ENCODE results near the gene EXOC3. TPM values are rescaled to one million over a fixed set of nuclear protein-coding genes. Genes with fewer than 3 reads are reported as not detected.
"Not testable (repeated sequence)": the region's sequence is repeated elsewhere in the genome, so short reads cannot be mapped to it uniquely, and the experiment has no call there.

The EXOC3 gene
- total and polyA plus RNA-seq, 12 donors: 29.0 to 44.7 (median 40.0) TPM

DNA sequence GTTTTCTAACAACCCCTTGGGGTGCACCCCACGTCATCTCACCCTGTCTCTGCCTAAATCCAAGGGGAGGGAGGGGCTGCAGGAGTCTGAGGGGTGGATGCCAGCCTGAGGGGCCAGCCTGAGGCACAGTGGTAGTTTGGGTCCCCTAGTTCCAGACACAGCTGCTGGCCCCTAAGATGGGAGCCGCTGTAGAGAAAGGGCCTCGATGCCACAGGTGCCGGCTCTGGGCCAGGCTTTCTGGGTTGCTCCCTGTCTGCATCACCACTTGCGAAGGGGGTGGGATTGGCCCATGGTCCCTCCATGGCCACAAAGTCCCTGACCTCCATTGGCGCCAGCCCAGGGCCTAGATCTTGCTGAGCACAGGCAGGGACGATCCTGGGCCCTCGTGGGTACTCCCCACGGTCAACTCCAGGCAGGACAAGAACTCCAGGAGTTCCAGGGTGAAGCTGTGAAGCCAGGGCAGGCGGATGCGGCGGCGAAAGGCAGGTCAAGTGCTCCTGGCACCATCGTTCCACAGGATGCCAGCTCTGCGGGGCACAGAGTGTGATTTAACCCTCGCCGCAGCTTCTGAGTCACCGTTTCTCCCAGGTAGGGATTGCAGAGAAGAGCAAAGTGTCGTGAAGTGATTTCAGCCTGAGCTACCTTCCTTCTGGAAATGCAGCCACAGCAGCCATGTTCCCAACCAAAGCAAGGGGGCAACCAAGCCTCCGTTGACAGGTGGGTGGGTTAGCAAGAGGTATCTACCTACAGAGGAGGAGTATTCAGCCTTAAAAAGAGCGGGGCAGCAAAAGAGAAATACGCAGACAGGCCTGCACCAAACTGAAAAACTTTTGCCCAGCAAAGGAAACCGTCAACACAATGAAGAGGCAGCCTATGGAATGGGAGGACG lies 41.6 kb upstream of the EXOC3 start:
- ATAC-seq (no peak), DNase-seq (no peak)
- Histone ChIP-seq H3K4me1 (peaks cover 0 to 18% (median 14%) of the 10 kb centered on the region in 9 donors), H3K9me3 (no peaks in the 10 kb centered on the region), H3K27me3 (peaks cover 0 to 30% (median 9%) of the 10 kb centered on the region in 7 donors), H3K36me3 (no peaks in the 10 kb centered on the region), H3K4me3 (no peak overlapping the region), H3K27ac (no peak overlapping the region)
- 84 to 89% methylated on average over 24 of the region's 24 CpGs for WGBS, 2 donors
- intact Hi-C loops (cut with DNase I): loop anchor here in 1 of 10 donors (2.0 kb wide), 1 partner anchor 57 kb away; no protein-coding TSS in a partner anchor
- TF ChIP-seq, protein P1, sequence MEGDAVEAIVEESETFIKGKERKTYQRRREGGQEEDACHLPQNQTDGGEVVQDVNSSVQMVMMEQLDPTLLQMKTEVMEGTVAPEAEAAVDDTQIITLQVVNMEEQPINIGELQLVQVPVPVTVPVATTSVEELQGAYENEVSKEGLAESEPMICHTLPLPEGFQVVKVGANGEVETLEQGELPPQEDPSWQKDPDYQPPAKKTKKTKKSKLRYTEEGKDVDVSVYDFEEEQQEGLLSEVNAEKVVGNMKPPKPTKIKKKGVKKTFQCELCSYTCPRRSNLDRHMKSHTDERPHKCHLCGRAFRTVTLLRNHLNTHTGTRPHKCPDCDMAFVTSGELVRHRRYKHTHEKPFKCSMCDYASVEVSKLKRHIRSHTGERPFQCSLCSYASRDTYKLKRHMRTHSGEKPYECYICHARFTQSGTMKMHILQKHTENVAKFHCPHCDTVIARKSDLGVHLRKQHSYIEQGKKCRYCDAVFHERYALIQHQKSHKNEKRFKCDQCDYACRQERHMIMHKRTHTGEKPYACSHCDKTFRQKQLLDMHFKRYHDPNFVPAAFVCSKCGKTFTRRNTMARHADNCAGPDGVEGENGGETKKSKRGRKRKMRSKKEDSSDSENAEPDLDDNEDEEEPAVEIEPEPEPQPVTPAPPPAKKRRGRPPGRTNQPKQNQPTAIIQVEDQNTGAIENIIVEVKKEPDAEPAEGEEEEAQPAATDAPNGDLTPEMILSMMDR (IDR thresholded peaks at IDR 0.05): no peak

DNA sequence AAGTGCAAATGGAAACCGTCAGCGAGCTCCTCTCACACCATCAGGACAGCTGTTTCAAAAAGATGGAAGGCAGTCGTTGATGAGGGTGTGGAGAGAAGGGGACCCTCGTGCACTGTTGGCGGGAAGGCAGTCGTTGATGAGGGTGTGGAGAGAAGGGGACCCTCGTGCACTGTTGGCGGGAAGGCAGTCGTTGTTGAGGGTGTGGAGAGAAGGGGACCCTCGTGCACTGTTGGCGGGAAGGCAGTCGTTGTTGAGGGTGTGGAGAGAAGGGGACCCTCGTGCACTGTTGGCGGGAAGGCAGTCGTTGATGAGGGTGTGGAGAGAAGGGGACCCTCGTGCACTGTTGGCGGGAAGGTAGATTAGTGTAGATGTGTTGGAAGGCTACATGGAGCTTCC lies 40.8 kb upstream of the EXOC3 start:
- ATAC-seq, H3K4me3 ChIP-seq, H3K36me3 ChIP-seq, DNase-seq, H3K9me3 ChIP-seq, H3K27ac ChIP-seq: not testable (repeated sequence)
- WGBS, 2 donors: 89 to 91% methylated on average over 17 of the region's 17 CpGs
- intact Hi-C loops (cut with DNase I): loop anchor here in 1 of 10 donors (2.0 kb wide), 1 partner anchor 57 kb away; no protein-coding TSS in a partner anchor
- peaks cover 0 to 30% (median 9%) of the 10 kb centered on the region in 7 donors for H3K27me3 ChIP-seq
- peaks cover 0 to 18% (median 14%) of the 10 kb centered on the region in 9 donors for H3K4me1 ChIP-seq

DNA sequence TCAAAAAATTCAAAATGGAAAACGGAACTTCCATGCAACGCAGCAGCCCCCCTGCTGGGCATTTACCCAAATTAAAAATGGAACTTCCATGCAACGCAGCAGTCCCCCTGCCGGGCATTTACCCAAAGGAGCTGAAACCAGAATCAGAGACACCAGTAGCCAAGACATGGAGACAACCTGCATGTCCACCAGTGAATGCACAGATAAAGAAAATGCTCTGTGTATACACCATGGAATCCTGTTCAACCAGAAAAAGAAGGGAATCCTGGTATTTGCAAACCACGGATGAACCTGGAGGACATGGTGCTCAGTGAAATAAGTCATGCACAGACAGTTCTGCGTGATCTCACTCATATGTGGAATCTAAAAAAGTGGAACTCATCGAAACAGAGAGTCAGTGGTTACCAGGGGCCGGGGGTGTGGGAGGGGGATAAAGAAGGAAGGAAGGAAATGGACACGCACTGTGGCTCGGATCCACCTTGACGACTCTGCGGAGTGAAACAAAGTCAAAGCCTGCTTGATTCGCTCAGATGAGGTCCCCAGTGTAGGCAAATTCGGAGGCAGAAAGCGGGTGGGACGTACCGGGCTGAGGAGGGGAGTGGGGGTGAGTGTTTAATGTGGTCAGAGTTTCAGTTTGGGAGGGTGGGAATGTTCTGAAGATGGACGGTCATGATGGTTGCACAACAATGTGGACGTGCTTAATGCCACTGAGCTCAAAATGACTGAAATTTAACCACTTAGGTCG lies 40.2 kb upstream of the EXOC3 start:
- WGBS, 2 donors: 80 to 82% methylated on average over 20 of the region's 20 CpGs
- Histone ChIP-seq H3K4me3 (no peak overlapping the region), H3K27ac (no peak overlapping the region), H3K4me1 (peaks cover 0 to 18% (median 14%) of the 10 kb centered on the region in 9 donors), H3K27me3 (peaks cover 0 to 30% (median 9%) of the 10 kb centered on the region in 7 donors), H3K36me3 (no peaks in the 10 kb centered on the region), H3K9me3 (no peaks in the 10 kb centered on the region)
- DNase-seq: no peak
- intact Hi-C loops (cut with DNase I): loop anchor here in 1 of 10 donors (2.0 kb wide), 1 partner anchor 58 kb away; no protein-coding TSS in a partner anchor
- ATAC-seq: no peak
- TF ChIP-seq, protein P1 (IDR thresholded peaks at IDR 0.05): no peak

DNA sequence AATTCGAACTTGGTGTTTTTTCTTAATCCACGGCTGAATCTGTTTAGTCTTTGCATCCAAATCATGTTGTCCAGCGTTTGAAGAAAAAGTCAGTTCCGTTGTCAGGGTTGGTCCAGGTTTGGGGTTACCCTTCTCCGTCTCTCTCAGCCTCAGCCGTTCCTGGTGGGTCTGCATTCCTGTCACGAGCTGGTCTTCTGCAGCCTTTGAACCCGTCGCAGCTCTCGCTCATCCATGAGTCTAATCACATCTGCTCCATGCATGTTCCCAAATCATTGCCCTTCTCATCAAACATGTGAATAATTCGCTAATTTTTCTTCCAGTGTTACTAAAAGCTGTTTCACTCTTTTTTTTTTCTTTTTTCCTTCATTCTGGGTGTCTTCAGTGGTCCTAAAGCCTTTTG lies 39.0 kb upstream of the EXOC3 start:
- Histone ChIP-seq H3K27me3 (peaks cover 0 to 30% (median 9%) of the 10 kb centered on the region in 7 donors), H3K27ac (no peak overlapping the region), H3K4me1 (peaks cover 0 to 18% (median 14%) of the 10 kb centered on the region in 9 donors), H3K4me3 (no peak overlapping the region), H3K36me3 (no peaks in the 10 kb centered on the region), H3K9me3 (no peaks in the 10 kb centered on the region)
- TF ChIP-seq, protein P1 (IDR thresholded peaks at IDR 0.05): no peak
- WGBS, 2 donors: 89% methylated on average over 11 of the region's 11 CpGs
- ATAC-seq (no peak), DNase-seq (no peak)
- intact Hi-C loops (cut with DNase I): loop anchor here in 1 of 10 donors (2.0 kb wide), 1 partner anchor 59 kb away; no protein-coding TSS in a partner anchor

All from heart right ventricle (tissue), 16 donors.